ENCODE results near the gene AKNA. TPM values are rescaled to one million over a fixed set of nuclear protein-coding genes. Genes with fewer than 3 reads are reported as not detected.

AKNA gene
- total and polyA plus RNA-seq, 2 donors (not counting 1 experiment from before 2014, with no cell fraction given), result 178 to 407 TPM

- TF ChIP-seq EZH2 (IDR thresholded peaks at IDR 0.05; ENCODE audit: borderline replicate concordance, insufficient read depth, low read depth, low read length, poor library complexity, severe bottlenecking), result no peak
- TF ChIP-seq, protein P1, sequence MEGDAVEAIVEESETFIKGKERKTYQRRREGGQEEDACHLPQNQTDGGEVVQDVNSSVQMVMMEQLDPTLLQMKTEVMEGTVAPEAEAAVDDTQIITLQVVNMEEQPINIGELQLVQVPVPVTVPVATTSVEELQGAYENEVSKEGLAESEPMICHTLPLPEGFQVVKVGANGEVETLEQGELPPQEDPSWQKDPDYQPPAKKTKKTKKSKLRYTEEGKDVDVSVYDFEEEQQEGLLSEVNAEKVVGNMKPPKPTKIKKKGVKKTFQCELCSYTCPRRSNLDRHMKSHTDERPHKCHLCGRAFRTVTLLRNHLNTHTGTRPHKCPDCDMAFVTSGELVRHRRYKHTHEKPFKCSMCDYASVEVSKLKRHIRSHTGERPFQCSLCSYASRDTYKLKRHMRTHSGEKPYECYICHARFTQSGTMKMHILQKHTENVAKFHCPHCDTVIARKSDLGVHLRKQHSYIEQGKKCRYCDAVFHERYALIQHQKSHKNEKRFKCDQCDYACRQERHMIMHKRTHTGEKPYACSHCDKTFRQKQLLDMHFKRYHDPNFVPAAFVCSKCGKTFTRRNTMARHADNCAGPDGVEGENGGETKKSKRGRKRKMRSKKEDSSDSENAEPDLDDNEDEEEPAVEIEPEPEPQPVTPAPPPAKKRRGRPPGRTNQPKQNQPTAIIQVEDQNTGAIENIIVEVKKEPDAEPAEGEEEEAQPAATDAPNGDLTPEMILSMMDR (IDR thresholded peaks at IDR 0.05), result no peak
- H3K27me3 ChIP-seq (replicated peaks in 1 of 4; ENCODE audit: control extremely low read depth in 1 of 4, control insufficient read depth in 3 of 4, insufficient read depth in 4 of 4, low read length in 3 of 4), result no peaks in the 10 kb centered on the region
- H4K20me1 ChIP-seq (ENCODE audit: control insufficient read depth, insufficient read depth, low read length, poor library complexity, severe bottlenecking), result peaks cover 62% of the 10 kb centered on the region
- ChIA-PET CTCF (interaction anchor here (1.1 to 1.7 kb wide), 3 partner anchors 9 to 38 kb away, joined by 3 to 4 read pairs (median 4); no protein-coding TSS in a partner anchor), POLR2A (interaction anchor here (1.1 kb wide), 1 partner anchor 10 kb away, joined by 3 read pairs; no protein-coding TSS in a partner anchor)
- H3K4me3 Mint-ChIP-seq, result no peak overlapping the region
- H3K4me1 ChIP-seq (ENCODE audit: control insufficient read depth in 2 of 2, insufficient read depth in 2 of 2, low read length in 2 of 2), result peaks cover 75 to 87% of the 10 kb centered on the region in 2 donors
- H3K27me3 Mint-ChIP-seq, result no peaks in the 10 kb centered on the region
- no peaks in the 10 kb centered on the region for H3K9me3 ChIP-seq (ENCODE audit: control extremely low read depth in 1 of 3, control insufficient read depth in 2 of 3, insufficient read depth in 1 of 3, low read length in 2 of 3)
- ATAC-seq (ENCODE audit: low read depth), result no peak
- peak overlapping the region; percentile 80 for H3K27ac Mint-ChIP-seq
- H3K79me2 ChIP-seq (ENCODE audit: control insufficient read depth, insufficient read depth, low read length), result peaks cover 78% of the 10 kb centered on the region
- no peak for DNase-seq
- no peak overlapping the region for H3K9ac ChIP-seq (ENCODE audit: low read length)
- 96% methylated on average over 8 of the region's 8 CpGs for WGBS (ENCODE audit: insufficient coverage)
- H3K27ac ChIP-seq (ENCODE audit: low read length in 2 of 2), result peak overlapping the region; percentile 25 to 52
- H3K9me3 Mint-ChIP-seq (ENCODE audit: insufficient read depth), result no peaks in the 10 kb centered on the region
- peaks cover 81% of the 10 kb centered on the region for H3K4me1 Mint-ChIP-seq
- intact Hi-C loops (cut with micrococcal nuclease), result no loop called here
- H3K4me3 ChIP-seq (ENCODE audit: control extremely low read depth in 1 of 5, extremely low read depth in 1 of 5, insufficient read depth in 1 of 5, low read depth in 2 of 5, low read length in 4 of 5), result no peak overlapping the region
- H2AFZ ChIP-seq (ENCODE audit: insufficient read depth, low read depth, low read length, poor library complexity, severe bottlenecking), result no peak overlapping the region
- peaks cover 10 to 94% of the 10 kb centered on the region in 2 experiments for H3K36me3 ChIP-seq (replicated peaks in 1 of 2; ENCODE audit: control extremely low read depth in 1 of 2, control insufficient read depth in 1 of 2, extremely low read depth in 1 of 2, insufficient read depth in 2 of 2, low read length in 1 of 2)
- no peak overlapping the region for H3K4me2 ChIP-seq (replicated peaks; ENCODE audit: low read depth, low read length, poor library complexity, severe bottlenecking)
Measured at GRCh38 chr9:114378016-114378415, 9.8 kb downstream of the AKNA start.

DNA sequence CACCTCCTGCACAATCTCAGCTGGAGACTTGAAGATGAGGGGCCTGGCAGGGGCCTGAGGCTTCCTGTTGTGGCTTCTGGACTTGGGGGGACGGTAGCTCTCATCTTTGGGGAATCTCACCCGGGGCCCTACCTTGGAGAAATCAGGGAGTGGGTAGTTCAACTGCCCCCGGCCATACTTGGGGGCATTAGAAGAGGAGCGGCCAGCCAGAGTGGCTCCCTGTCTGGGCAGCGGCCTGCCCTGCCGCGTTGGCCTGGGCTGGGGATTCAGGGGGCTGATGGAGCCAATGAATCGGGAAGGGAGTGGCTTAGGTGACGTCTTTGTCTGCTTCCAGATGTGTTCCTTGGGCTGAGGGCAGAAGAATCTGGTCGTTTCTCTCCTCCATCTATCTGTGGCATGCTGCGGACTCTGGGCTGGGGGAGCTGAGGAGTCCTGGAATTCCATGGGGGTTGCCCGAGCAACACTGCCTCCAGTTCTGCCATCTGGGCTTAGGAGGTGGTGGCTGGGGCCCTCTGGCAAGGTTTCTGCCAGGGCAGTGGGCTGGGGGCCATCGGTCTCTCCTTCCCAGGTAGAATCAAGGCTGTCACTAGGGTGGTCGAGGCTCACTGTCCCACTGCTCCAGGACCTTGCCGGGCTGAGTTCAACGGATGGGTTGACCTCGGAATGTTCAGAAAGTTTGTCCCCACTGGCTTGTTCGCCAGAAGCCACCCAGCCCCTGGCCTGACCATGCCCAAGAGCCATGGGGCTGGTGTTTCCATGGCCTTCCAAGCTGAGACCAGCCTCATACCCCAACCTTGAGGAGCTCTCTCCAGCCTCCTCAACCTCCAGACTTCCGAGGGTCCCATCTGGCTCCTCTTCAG is 11.0 kb downstream of the AKNA start:
- no peaks in the 10 kb centered on the region for H3K27me3 ChIP-seq (replicated peaks in 1 of 4; ENCODE audit: control extremely low read depth in 1 of 4, control insufficient read depth in 3 of 4, insufficient read depth in 4 of 4, low read length in 3 of 4)
- peaks cover 10 to 91% of the 10 kb centered on the region in 2 experiments for H3K36me3 ChIP-seq (replicated peaks in 1 of 2; ENCODE audit: control extremely low read depth in 1 of 2, control insufficient read depth in 1 of 2, extremely low read depth in 1 of 2, insufficient read depth in 2 of 2, low read length in 1 of 2)
- H3K4me3 ChIP-seq (ENCODE audit: control extremely low read depth in 1 of 5, extremely low read depth in 1 of 5, insufficient read depth in 1 of 5, low read depth in 2 of 5, low read length in 4 of 5), result no peak overlapping the region
- peak overlapping the region; percentile 50 to 52 for H3K27ac ChIP-seq (ENCODE audit: low read length in 2 of 2)
- H3K27me3 Mint-ChIP-seq, result no peaks in the 10 kb centered on the region
- ATAC-seq (ENCODE audit: low read depth), result no peak
- no peak overlapping the region for H2AFZ ChIP-seq (ENCODE audit: insufficient read depth, low read depth, low read length, poor library complexity, severe bottlenecking)
- no peak overlapping the region for H3K9ac ChIP-seq (ENCODE audit: low read length)
- no peak overlapping the region for H3K4me3 Mint-ChIP-seq
- intact Hi-C loops (cut with micrococcal nuclease), result no loop called here
- no peaks in the 10 kb centered on the region for H3K9me3 Mint-ChIP-seq (ENCODE audit: insufficient read depth)
- H3K4me1 Mint-ChIP-seq, result peaks cover 81% of the 10 kb centered on the region
- ChIA-PET CTCF (interaction anchor here (0.8 to 1.6 kb wide), 6 partner anchors 10 to 37 kb away, joined by 3 to 5 read pairs (median 3); partner anchors contain the start of gene AKNA), POLR2A (no interaction called here)
- peaks cover 73 to 87% of the 10 kb centered on the region in 2 donors for H3K4me1 ChIP-seq (ENCODE audit: control insufficient read depth in 2 of 2, insufficient read depth in 2 of 2, low read length in 2 of 2)
- H4K20me1 ChIP-seq (ENCODE audit: control insufficient read depth, insufficient read depth, low read length, poor library complexity, severe bottlenecking), result peaks cover 51% of the 10 kb centered on the region
- TF ChIP-seq EZH2 (IDR thresholded peaks at IDR 0.05; ENCODE audit: borderline replicate concordance, insufficient read depth, low read depth, low read length, poor library complexity, severe bottlenecking), result no peak
- TF ChIP-seq, protein P1 (IDR thresholded peaks at IDR 0.05), result no peak
- H3K27ac Mint-ChIP-seq, result peak overlapping the region; percentile 80
- peaks cover 66% of the 10 kb centered on the region for H3K79me2 ChIP-seq (ENCODE audit: control insufficient read depth, insufficient read depth, low read length)
- no peak for DNase-seq
- H3K4me2 ChIP-seq (replicated peaks; ENCODE audit: low read depth, low read length, poor library complexity, severe bottlenecking), result peak overlapping the region; percentile 11
- WGBS (ENCODE audit: insufficient coverage), result 92% methylated on average over 19 of the region's 19 CpGs
- no peaks in the 10 kb centered on the region for H3K9me3 ChIP-seq (ENCODE audit: control extremely low read depth in 1 of 3, control insufficient read depth in 2 of 3, insufficient read depth in 1 of 3, low read length in 2 of 3)
